ENCODE measurements around the gene TEX11.
"Not testable (repeated sequence)": the region's sequence is repeated elsewhere in the genome, so short reads cannot be mapped to it uniquely, and the experiment has no call there.

The TEX11 gene

DNA sequence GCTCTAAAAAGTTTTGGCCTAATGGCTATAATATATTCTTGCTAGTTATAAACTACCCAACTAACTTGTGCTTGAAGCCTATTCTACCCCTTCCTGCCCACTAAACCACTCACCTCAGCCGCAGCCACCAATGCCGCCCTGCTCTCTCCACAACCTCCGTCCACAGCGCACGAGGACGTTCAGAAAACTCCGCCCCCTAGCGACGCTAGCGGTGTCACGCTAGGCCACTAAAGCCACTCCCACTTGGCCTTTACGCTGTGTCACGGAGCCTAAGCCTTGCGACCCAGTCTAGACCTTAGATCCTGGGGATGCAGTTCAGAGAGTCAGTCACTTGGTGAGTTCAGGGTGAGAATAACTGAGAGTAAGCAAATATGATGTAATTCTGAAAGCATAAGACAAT lies at the start of gene TEX11:
Gene TEX11, minus strand, starts transcription at position 171 of the 400 bp plus-strand sequence. CDS start 922 bp downstream, outside the sequence.
- DNase-seq: no peak

DNA sequence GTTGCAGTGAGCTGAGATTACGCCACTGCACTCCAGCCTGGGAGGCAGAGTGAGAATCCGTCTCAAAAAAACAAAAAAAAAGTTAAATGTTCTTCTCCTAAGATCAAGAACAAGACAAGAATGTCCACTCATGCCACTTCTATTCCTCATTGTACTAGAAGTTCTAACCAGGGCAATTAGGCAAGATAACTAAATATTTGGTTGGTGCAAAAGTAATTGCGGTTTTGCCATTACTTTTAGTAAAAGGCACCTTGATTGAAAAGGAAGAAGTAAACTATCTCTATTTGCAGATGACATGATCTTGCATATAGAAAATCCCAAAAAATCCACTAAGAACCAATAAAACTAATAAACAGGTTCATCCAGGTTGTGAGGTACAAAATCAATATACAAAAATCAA lies 46.4 kb upstream of the TEX11 start:
- DNase-seq: no peak

DNA sequence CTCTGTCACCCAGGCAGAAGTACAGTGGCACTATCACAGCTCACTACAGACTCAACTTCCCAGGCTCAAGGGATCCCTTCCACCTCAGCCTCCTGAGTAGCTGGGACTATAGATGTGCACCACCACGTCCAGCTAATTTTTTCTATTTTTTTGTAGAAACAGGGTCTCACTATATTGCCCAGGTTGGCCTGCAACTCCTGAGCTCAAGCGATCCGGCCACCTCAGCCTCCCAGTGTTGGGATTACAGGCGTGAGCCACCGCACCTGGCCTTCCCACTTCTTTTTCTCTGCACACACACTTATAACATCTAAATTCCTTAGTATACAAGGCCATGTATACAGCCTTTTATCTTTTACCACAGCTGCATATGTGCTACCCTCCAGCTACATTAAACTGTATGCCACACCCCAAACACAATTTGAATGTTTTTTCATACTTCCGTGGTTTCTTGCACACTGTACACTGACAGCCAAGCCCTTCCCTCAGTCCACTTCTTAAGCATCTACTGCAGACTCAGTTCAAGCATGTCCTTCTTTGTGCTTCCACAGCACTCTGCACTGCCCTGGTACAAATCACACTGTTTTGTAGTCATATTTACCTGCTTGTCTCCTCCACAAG lies 15.9 kb upstream of the TEX11 start:
- no peak for DNase-seq

DNA sequence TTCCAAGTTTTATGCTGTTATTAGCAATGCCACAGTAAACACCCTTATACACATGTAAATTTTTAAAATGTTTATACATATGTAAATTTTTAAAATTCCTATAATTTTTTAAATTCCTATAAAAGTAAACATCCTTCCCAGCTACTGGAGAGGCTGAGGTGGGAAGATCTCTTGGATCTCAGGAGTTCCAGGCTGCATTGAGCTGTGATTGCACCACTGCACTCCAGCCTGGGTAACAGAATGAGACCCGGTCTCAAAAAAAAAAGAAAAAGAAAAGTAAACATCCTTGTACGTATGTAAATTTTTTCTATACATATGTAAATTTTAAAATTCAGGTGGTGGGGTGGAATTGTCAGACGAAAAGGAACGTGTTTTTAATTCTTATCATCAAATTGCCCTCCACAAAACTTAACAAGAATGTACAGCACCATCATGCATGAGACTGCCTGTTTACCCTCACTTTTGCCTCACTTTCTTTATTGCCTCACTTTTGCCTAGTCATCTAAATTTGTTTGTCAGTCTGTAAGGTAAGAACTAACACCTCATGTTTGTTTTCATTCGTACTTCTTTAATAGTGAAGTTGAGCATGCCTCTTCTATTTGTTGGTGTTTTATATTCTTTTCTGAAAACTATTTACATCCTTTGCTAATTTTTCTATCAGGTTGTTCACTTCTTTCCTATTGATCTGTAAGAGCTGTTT lies 14.4 kb upstream of the TEX11 start:
- DNase-seq: no peak

DNA sequence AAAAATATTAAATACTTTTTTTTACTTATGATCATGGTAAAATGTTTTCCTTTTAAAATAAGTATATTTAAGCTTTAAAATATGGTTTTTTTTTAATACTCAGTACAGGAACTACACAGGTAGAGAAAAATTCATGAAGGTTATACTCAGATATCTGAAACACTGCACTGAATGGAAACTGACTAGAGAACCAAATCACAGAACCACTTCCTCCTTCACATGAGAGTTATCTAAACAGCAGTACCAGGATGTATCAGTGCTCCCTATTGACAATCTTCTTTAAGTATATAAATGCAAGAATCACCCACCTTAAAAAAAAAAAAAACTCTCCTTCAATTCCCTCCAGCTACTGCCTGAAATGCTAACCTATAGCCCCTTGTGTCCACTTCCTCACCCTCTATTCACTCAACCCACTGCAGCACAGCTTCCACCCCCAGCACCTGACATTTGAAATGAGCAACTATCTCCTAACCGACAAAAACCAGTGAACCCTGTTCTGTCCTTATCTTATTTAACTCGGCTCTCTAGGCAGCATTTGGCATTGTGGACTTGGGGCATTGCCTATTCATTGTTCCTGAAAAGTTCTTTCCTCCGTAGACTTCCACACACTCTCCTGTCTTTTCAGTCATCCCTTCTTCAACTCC lies 13.3 kb upstream of the TEX11 start:
- no peak for DNase-seq

DNA sequence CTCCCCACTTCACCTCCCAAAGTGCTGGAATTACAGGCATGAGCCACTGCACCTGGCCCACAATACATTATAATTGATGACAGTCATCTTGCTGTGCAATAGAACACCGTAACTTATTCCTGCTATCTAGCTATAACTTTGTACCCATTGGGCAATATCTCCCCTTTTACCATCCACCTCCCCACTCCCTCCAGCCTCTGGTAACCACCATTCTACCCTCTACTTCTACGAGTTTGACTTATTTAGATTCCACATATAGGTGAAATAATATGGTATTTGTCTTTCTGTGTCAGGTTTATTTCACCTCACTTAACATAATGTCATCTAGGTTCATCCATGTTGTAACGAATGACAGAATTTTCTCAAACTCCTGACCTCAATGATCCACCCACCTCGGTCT lies 8.2 kb upstream of the TEX11 start:
- no peak for DNase-seq

DNA sequence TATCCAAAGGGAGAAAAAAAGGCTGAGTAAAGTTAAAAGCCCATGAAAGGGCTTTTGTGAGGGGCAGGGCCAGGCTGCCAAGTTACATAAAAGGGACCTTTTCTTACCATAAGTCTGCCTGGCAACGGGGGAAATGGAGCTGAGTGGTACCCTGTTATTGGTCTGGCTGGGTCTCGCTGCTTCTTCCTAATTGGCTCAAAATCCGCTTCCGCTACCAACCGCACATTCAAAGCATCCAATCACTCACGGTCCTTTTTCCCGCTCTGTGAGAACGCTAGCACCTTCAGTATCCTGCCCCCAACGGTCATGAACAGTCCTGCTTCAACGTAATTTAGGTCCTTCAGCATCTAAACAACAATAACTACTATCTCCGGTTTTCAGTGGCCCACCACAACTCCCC lies 611 bp downstream of the TEX11 start:
- DNase-seq: no peak

DNA sequence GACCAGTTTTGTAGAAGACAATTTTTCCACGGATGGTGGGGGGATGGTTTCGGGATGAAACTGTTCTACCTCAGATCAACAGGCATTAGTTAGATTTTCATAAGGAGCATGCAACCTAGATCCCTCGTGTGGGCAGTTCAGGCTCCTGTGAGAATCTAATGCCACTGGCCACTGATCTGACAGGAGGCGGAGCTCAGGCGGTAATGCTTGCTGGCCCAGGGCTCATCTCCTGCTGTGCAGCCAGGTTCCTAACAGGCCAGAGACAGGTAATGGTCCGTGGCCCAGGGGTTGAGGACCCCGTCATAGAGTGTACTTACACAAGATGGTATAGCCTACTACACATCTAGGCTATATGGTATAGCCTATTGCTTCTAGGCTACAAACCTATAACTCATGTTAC lies 7.0 kb downstream of the TEX11 start:
- no peak for DNase-seq

DNA sequence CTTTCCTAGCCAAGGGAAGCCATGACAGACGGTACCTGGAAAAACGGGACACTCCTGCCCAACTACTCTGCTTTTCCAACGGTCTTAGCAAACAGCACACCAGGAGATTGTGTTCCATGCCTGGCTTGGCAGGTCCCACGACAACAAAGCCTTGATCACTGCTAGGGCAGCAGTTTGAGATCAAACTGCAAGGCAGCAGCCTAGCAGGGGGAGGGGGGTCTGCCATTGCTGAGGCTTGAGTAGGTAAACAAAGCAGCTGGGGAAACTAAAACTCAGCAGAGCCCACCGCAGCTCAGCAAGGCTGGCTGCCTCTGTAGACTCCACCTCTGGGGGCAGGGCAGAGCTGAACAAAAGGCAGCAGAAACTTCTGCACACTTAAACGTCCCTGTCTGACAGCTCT lies 18.1 kb downstream of the TEX11 start:
- DNase-seq: not testable (repeated sequence)

DNA sequence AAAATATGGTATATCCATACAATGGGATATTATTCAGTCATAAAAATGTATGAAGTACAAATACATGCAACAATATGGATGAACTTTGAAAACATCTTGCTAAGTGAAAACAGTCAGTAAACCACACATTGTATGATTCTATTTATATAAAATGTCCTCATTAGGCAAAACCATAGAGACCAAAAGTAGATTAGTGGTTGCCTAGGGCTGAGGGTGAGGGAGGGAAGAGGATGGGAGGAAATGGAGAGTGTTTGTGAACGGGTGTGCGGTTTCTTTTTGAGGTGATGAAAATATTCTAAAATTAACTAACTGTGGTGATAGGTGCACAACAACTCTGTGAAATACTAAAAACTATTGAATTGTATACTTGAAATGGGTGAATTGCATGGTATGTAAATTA lies 29.6 kb downstream of the TEX11 start:
- no peak for DNase-seq

DNA sequence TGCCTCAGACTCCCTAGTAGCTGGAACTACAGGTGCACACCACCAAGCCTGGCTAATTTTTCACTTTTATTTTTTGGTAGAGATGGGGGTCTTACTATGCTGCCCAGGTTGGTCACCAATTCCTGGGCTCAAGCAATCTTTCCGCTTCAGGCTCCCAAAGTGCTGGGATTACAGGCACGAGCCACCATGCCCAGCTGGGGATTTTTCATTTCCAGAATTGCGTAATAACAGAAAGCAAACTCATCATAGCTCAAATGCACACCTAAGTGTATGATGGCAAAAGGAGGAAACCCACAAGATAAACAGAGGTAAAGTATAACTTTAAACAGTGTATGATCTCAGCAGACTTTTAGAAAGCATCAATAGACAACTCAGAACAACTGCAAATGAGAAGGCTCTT lies 56.2 kb downstream of the TEX11 start:
- DNase-seq: no peak

DNA sequence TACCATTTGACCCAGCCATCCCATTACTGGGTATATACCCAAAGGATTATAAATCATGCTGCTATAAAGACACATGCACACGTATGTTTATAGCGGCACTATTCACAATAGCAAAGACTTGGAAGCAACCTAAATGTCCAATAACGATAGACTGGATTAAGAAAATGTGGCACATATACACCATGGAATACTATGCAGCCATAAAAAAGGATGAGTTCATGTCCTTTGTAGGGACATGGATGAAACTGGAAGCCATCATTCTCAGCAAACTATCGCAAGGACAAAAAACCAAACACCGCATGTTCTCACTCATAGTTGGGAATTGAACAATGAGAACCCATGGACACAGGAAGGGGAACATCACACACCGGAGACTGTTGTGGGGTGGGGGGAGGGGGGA lies 64.4 kb downstream of the TEX11 start:
- DNase-seq: not testable (repeated sequence)

DNA sequence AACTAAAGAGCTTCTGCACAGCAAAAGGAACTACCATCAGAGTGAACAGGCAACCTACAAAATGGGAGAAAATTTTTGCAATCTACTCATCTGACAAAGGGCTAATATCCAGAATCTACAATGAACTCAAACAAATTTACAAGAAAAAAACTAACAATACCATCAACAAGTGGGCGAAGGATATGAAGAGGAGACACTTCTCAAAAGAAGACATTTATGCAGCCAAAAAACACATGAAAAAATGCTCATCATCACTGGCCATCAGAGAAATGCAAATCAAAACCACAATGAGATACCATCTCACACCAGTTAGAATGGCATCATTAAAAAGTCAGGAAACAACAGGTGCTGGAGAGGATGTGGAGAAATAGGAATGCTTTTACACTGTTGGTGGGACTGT lies 64.9 kb downstream of the TEX11 start:
- not testable (repeated sequence) for DNase-seq

DNA sequence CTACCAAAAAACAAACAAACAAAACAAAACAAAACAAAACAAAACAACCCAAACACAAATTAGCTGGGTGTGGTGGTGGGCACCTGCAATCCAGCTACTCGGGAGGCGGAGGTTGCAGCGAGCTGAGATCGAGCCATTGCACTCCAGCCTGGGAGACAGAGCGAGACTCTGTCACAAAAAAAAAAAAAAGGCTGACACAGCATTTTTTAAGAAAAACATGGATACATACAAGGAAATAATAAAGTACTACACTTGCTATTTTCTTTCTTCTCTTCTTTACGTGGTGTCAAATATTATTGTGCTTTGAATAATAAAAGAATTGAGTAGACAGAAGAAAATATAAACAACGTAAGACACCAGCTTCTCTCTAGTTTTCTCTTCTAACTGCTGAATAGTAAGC lies 73.9 kb downstream of the TEX11 start:
- DNase-seq: no peak

DNA sequence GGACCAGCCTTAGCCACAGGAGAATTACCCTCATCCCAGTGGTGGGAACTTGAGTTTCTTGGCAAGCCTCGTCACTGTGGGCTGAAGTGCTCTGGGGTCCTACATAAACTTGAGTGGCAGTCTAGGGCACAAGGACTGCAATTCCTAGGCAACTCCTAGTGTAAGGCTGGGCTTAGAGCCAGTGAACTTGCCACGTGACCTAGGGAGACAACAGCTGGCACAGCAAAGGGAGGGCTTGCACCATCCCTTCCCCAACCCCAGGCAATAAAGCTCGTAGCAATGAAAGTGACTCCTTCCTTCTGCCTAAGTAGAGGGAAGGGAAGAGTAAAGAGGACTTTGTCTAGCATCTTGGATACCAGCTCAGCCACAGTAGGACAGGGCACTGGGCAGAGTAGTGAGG lies 81.8 kb downstream of the TEX11 start:
- DNase-seq: no peak

DNA sequence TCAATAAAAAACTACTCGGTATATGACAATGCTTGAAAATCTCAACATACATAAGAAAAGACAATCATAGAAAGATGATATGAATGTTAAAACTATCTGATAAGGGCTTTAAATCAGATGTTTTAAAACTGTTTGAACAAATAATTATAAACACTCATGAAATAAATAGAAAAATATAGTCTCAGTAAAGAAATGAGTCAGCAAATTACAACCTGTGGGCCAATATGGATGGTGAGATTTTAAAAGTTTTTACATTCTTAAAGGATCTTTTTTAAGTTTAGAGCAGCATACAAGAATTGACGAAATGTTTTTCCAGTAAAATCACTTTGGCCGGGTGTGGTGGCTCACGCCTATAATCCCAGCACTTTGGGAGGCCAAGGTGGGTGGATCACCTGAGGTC lies 83.1 kb downstream of the TEX11 start:
- DNase-seq: no peak

DNA sequence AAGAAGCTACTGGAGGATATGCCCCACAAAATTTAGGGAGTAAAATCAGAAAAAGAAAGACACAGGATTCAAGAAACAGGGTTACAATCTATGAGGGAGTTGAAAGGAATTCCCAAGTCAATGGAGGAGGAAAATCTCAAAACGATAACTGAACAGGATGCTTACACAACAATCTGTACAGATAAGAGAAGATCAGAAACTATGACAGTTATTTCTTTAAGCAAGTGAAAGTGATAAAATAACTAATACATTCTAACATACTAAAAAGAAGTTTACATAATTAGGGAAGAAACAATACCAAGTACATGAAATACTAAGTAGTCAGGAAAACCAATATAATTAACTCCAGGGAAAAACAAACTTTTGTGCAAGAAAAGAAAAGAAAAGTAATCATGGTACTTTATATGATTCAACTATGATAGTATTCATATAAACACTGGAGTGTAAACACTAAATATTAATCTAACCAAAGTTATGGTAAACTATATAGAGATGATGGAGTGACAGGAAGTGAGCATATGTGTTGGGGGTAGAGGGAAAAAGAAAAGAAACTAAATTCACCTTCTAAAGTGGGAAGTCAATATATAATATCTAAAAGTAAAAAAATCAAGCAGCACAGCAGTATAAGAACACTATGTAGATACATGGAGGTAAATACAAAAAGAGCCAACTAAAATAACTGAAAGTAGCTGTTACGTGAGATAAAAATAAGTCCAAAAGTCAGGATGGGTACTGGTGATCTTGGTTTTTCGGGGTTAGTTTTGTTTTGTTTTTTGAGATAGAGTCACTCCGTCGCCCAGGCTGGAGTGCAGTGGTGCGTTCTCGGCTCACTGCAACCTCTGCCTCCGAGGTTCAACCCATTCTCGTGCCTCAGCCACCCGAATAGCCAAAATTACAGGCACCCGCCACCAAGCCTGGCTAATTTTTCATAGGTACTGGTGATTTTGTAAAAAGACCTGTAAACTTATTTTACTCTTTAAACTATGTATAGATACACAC lies 99.3 kb downstream of the TEX11 start:
- DNase-seq: no peak

DNA sequence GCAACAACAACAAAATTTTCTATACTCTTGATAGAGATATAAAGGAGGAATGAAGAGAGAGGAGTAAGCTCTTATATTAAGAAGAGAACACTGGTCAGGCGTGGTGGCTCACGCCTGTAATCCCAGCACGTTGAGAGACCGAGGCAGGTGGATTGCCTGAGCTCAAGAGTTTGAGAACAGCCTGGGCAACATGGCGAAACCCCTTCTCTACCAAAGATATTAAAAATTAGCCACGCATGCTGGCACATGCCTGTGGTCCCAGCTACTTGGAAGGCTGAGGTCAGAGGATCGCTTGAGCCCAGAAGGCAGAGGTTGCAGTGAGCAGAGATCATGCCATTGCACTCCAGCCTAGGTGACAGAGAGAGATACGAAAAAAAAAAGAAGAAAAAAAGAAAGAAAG lies 102.4 kb downstream of the TEX11 start:
- no peak for DNase-seq

DNA sequence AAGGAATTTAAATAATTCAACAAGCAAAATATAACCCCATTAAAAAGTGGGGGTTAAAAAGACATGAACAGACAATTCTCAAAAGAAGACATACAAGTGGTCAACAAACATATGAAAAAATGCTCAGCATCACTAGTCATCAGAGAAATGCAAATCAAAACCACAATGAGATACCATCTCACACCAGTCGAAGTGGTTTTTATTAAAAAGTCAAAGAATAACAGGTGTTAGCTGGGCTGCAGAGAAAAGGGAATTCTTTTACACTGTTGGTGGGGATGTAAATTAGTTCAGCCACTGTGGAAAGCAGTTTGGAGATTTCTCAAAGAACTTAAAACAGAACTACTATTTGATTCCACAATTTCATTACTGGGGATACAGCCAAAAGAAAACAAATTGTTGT lies 111.8 kb downstream of the TEX11 start:
- not testable (repeated sequence) for DNase-seq

DNA sequence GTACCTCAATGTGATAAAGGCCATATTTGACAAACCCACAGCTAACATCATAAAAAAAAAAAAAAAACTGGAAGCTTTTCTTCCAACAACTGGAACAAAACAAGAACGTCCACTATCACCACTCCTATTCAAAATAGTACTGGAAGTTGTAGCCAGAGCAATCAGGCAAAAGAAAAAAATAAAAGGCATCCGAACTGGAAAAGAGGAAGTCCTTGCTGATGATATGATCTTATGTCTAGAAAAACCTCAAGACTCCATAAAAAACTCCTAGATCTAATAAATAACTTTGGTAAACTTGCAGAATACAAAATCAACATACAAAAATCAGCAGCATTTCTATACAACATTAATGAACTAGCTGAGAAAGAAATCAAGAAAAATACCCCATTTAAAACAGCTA lies 134.3 kb downstream of the TEX11 start:
- DNase-seq: no peak

DNA sequence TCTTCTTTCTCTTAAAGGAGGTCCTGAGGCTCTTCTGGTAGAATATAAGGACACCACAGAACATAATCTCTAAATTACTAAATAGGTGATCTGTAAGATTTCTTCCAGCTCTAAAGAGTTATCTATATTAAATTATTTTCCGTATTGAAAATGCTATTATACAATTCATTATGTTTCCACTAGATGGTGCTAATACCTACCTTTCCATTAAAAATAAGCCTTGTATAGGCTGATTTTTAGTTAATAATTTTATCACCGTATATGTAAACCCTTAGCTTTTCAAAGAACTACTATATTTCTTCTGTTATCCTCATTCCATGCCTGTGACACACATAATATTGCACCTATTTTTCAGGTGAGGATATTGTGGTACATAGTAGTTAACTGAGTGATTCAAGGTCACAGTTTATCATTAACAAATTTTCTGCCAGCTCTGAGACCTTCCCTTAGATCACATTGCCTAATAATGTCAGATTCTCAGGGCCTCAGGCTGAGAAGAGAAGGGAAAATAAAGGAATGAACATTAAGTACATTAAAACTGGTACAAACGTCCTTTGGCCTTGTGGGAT lies 138.8 kb downstream of the TEX11 start:
- no peak for DNase-seq

DNA sequence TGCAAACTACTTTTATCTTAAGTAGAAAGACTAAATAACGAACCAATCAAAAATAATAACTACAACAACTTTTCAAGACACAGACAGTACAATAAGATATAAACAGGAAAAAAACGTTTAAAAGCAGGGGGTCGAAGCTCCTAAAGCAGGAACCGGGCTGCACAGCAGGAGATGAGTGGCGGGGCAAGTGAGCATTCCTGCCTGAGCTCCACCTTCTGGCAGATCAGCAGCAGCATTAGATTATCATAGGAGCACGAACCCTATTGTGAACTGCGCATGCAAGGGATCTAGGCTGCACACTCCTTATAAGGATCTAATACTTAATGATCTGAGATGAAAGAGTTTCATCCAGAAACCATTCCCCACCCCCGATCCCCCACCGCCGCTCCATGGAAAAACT lies 146.2 kb downstream of the TEX11 start:
- DNase-seq: no peak

DNA sequence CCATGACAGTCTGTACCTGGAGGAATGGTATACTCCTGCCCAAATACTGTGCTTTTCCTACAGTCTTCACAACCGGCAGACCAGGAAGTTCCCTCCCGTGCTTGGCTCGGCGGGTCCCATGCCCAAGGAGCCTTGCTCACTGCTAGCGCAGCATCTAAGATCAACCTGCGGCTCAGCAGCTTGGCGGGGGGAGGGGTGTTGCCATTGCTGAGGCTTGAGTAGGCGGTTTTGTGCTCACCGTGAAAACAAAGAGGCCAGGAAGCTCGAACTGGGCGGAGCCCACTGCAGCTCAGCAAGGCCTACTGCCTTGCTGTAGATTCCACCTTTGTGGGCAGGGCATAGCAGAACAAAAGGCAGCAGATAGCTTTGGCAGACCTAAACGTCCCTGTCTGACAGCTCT lies 152.7 kb downstream of the TEX11 start:
- no peak for DNase-seq

Measured in EL (cell line).